HG03039 (cell line): ENCODE measurements around the gene ZNF747.
"Not testable (repeated sequence)": the region's sequence is repeated elsewhere in the genome, so short reads cannot be mapped to it uniquely, and the experiment has no call there.

Source experiments
- ATAC-seq: cut with Tn5 transposase; IDR thresholded peaks from one replicate; pipeline ENCODE4 v1.9.1; 2021; ENCODE audit warnings: mild to moderate bottlenecking, moderate library complexity; ENCODE audit not compliant: unreplicated experiment

ZNF747 gene

DNA sequence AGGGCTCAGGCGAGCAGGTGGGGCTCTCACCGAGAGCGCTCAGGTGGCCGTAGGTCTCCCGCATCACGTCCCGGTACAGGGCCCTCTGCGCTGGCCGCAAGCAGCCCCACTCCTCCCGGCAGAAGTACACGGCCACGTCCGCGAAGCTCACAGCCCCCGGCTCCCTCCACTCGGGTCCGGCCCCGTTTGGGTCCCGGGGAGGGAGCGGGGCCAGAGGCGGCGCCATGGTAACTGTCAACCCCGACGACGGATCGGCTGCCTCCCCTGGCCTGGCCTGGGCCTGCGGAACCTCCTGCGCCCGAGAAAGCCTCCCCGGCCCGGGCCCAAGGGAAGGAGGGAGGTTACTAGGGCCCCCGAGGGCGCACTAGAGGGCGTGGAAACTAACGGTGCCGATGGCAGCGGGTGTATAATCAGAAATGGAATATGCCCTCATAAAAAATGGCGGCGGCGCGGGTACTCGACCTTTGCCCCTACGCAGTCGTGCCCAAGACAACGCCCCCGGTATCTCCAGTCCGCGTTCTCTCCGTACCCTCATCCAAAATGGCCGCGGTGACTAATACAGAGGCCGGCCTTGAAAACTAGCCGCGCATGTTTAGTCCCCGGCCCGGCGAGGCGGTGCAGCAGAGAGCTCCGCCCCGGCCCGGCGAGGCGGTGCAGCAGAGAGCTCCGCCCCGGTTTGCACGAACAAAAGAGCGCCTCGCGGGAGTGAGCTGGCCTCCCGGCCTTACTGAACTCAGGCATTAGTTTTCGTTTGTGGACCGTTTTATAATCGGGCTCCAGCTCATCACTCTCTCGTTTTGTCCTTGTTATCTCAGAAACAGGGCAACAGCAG is 23.5 kb upstream of the ZNF747 start, which contains the start of gene ZNF764:
Gene ZNF764 (minus strand): TSS at position 418 of the 832 bp plus-strand sequence. CDS start 192 bp downstream, at position 226.
- ATAC-seq: peak; percentile 81

DNA sequence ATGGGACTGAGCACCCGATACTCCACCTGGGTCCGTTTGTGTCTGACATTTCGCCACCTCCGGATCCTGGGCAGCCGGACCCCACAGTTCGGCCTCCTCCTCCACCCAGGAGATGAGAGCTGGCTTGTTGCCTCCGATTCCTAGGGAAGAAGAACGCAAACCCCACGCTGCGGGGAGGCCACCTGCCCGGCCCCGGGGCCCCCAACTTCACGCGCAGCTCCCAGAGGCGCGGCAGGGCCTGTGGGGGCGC is 23.0 kb upstream of the ZNF747 start:
- ATAC-seq: peak; percentile 2

DNA sequence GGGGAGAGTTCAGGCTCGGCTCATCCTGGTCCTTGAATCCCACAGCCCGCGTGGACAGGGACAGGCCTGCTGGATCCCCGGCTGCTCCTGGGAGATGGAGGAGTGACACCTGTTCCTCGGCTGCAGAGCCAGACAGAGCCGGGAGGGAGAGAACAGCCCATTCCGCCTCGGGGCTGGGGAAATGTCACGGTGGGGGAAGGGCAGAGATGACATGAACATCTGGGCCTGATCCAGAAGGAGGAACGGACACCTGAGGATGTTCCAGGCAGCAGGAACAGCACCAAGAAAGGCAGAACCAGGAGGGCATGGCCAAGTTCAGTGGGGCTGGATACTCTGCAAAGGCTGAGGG is 21.4 kb upstream of the ZNF747 start:
- no peak for ATAC-seq

DNA sequence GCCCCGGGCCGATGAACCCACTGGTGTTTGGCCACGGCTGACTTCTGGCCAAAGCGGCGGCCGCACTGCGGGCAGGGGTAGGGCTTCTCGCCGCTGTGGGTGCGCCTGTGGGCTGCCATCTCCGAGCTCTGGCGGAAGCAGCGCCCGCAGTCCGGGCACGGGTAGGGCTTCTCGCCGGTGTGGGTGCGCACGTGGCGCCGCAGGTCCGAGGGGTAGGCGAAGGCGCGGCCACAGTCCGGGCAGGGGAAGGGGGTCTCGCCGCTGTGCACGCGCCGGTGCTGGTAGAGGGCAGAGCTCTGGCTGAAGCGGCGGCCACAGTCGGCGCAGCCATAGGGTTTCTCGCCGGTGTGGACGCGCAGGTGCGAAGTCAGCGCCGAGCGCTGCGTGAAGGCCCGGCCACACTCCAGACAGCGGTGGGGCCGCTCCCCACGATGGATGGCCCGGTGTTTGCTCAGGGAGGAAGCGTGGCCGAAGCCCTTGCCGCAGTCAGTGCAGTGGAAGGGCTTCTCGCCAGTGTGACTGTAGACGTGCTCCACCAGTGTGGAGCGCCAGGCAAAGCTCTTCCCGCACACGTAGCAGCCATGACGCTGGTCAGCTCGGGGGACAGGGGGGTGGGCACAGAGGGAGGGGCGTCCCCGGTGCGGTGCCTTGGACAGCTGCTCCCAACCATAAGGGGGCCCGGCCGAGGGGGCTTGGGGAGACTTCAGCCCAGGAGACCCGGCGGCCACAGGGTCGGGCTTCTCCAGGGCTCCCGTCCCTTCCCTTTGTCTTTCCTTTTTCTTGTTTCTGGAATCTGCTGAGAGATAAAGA is 20.9 kb upstream of the ZNF747 start:
- ATAC-seq: no peak

DNA sequence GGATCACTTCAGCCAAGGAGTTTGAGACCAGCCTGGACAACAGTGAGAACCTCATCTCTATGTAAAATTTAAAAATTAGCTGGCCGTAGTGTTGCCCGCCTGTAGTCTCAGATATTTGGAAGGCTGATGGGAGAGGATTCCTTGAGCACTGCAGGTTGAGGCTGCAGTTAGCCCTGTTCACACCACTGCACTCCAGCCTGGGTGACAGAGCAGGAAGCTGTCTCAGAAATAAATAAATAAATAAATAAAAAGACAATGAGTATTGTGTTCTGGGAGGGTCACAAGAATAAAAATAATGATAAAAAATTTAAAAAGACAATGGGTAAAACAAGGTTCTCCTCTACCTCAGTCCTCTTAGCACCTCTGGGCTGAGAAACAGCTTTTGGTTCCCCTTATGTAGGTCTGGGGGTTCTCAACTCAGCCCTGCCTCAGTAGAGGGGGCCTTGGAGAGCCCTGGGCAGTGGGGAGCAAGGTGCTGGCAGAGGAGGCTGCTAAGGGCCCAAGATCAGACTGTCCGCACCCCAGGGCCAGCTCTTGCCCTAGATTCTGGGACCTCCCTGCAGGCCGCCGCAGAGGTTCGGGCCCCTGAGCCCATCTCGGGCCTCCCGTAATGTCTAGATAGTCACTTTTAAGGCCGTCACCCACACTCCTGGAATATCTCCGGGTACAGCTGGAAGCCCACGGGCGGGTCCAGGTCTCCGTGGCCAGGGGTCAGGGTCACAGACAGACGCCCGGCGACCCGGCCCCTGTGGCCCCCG is 20.1 kb upstream of the ZNF747 start:
- ATAC-seq: no peak

DNA sequence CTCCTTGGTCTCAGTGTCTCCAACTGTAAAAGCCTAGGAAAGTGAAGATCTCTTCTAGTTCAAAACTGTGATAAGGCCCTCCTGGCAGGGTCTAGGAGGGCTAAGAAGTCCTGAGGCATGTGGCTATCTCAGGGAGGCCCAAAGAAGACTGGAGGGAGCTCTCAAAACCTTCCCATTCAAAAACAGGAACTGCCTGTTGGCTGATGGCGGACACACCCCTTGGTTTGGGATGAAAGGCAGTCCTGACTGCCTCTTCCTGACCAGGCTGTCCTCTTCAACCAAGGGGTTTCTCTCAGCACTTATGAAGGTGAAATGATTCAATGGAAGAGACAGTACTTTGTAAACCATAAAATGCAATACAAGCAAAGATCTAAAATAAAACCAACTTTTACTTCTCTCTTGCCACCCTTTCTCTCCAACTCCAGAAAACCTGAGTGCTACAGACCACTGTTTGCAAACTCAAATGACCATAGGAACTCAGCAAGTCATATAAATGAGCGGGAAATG is 18.8 kb upstream of the ZNF747 start:
- ATAC-seq: no peak

DNA sequence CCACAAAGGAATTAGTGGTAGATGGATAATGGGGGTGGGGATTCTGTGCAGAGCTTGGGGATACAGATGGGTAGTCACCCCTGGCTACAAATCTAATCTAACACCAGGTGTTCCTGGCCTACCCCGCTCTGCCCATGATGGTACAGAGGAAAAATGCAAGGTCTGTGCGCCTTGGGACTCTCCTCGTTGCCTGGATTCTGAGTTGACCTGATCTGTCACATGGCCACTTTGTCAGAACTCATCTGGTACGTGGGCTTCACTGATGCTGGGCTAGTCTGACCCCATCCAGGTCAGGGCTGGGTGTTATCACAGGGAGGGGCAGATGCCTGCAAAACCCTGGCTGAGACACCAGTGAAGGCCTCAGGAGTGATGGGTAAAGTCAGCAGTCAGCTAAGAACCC is 18.3 kb upstream of the ZNF747 start:
- ATAC-seq: no peak

DNA sequence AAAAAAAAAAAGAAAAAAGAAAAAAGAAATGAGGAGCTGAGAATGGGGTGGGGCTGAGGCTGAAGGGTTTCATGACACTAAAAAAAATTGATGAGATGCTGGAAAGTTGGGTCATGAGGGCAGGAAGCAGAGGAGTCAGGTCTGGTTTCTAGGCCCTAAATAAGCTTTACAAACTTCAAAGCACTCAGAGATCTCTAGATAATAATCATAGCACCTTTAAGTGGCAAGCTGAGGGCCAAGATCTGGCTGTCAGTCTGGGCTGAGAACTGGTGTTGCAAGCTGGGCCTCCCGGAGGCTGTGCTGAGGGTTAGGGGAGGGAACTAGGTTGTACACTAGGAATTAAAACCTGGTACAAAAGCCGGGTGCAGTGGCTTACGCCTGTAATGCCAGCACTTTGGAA is 17.1 kb upstream of the ZNF747 start:
- ATAC-seq: no peak

DNA sequence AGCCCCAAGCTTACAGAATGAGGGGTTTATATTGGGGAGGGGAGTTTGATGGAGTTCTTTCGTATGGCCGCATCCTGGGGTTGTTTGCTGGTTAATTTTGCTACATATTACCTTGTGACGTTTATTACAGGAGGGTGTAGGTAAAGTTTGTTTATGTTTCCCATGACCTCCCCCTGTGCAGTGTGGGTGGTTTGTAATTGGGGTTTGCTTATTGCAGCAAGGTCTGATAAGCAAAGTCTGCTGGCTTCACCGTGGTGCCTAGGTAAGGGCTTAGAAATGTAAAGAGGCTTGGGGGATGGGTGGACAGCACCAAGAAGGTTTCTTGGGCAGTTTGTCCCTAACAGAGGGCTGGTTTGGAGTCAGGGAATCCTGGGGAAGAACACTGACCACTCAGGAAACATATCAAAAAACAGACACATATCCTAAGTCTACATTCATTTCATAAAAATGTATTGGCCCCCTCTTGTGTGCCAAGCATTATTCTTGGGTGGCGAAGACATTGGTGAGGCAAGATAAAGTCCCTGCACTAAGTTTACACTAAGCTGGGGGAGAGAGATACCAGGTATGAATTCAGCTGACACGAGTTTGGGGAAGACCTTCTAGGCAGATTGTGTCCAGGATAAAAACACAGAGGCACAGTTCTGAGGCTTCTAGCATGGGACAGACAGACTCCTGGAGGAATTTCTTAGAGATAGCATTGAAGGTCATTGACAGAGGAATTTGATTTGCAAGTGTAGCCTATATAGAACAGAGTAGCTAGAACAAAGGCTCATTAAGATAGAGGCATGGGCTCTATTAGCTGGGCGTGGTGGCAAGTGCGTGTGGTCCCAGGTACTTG is 14.0 kb upstream of the ZNF747 start:
- ATAC-seq: no peak

DNA sequence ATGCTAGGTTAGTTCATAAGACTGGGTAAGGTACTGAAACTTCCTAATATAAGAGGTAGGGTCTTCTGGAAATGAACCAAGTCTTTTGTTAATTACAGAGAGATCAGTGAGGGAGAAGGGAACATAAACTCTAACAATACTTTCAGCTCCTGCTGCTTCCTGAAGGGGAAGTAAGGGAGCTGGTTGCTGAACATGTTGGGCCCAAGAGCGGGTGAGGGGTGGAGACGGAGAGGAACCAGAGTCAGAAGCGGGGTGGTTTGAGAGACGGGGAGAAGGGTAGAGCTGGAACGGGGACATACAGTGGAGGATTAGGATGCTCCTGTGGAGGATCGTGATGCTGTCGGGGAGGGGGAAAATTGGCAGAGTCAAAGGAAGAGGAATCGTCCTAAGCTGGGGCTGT is 11.5 kb upstream of the ZNF747 start:
- no peak for ATAC-seq

DNA sequence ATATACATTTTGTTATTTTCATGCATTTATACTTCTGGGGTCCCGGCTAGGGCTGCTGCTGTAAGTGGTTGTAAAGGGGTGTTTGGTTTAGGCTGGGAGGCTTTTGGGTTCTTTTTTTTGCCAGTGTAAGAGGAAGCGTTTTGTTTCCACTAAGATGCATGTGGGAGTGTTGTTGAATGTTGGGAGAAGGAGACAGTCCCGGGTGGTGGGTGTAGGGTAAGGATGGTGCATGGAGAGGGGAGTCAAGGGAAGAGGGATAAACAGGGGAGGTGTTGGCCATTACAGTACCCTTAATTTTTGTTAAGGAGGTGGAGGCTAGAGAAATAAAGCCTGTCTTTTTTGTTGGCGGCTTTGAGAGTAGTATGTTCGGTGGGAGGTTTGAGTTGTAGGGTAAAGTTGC is 8.4 kb upstream of the ZNF747 start:
- no peak for ATAC-seq

DNA sequence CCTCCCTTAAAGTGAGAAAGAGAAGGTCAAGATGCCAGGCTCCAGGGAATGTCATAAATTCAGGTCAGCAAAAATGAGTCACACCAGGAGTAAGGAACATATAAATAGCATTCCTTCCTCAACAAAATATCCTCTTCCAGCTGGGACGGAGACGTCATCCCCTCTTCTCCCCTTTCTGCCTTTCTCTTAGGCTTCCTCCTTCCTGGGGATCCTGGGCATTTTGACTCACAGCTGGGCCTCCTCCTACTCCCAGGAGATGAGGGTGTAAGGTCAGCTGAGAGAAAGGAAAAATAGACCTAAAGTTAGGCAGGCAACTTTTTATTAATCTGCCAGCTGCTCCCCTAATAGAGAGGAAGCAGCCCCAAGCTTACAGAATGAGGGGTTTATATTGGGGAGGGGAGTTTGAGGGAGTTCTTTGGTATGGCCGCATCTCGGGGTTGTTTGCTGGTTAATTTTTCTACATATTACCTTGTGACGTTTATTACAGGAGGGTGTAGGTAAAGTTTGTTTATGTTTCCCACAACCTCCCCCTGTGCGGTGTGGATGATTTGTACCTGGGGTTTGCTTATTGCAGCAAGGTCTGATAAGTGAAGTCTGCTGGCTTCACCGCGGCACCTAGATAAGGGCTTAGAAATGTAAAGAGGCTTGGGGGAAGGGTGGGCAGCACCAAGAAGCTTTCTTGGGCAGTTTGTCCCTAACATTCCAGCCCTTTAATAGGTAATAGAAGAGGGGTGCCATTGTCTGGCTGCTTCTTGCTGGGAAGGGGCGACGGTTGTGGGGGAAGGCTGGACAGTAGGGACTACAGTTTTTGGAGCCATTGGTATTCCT is 7.1 kb upstream of the ZNF747 start:
- no peak for ATAC-seq

DNA sequence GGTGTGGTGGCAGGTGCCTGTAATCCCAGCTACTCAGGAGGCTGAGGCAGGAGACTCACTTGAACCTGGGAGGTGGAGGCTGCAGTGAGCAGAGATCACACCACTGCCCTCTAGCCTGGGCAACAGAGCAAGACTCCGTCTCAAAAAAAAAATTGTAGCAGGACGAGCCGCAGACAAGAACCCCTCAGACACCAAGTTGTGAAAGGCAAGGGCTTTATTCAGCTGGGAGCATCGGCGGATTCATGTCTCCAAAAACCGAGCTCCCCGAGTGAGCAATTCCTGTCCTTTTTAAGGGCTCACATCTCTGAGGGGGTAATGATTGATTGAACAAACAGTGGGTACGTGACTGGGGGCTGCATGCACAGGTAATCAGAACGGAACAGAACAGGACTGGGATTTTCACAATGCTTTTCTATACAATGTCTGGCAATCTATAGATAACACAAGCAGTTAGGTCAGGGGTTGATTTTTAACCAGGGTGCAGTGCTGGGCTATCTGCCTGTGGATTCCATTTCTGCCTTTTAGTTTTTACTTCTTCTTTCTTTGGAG is 6.3 kb upstream of the ZNF747 start:
- ATAC-seq: not testable (repeated sequence)

DNA sequence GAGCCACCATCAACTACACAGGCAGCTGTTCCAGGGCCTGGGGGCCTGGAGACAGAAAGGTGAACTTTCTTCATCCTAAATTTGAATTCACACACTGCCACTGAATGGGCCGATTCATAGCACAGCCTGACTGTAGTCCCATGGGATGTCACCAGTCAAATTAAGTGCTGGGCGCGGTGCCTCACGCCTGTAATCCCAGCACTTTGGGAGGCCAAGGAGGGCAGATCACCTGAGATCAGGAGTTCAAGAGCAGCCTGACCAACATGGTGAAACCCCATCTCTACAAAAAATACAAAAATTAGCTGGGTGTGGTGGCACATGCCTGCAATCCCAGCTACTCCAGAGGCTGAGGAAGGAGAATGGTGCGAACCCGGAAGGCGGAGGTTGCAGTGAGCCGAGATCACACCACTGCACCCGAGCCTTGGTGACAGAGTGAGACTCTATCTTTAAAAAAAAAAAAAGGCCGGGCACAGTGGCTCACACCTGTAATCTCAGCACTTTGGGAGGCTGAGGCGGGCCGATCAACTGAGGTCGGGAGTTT is 5.4 kb upstream of the ZNF747 start:
- ATAC-seq: not testable (repeated sequence)

DNA sequence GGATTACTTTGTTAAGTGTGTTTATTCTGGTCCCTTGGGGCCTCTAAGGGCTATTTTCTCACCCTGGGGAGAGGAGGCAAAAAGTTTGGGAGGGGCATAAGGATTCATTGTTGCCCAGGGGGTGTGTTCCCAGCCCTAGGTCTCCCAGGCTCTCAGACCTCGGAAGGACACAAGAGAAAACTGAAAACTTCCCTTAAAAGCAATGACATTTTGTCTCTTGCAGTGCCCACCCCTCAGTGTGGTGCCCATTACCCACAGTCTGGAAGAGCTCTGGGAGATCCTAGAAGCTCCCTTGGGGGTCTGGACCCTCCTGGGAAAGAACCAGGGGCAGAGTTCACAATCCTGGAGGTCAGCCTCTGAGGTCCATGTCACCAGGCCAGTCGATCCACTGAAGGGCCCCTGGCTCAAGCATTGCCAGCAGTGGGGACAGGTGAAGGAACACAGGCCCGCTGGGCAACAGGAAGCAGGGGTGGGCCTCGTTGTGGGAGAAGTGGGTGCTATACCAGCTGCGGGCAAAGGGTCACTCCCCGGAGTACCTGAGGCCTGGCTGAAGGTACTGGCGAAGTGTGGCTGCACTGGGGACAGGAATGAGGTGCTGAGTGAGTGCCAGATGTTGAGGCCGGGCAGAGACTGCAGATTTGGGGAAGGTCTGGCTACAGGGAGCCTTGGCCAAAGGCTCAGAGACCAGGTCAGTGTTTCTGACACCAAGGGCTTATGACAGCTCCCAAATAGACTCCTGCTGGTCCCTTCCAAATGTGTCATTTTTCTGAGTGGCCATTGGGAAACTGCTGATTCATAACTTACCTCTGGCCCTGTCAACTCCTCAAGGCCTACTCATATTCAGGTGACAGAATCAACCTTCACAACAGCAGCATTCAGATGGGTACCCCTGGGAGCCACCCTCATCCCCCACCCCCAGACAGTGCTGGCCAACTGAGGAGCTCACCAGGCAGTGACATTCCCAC is 4.6 kb upstream of the ZNF747 start:
- no peak for ATAC-seq

DNA sequence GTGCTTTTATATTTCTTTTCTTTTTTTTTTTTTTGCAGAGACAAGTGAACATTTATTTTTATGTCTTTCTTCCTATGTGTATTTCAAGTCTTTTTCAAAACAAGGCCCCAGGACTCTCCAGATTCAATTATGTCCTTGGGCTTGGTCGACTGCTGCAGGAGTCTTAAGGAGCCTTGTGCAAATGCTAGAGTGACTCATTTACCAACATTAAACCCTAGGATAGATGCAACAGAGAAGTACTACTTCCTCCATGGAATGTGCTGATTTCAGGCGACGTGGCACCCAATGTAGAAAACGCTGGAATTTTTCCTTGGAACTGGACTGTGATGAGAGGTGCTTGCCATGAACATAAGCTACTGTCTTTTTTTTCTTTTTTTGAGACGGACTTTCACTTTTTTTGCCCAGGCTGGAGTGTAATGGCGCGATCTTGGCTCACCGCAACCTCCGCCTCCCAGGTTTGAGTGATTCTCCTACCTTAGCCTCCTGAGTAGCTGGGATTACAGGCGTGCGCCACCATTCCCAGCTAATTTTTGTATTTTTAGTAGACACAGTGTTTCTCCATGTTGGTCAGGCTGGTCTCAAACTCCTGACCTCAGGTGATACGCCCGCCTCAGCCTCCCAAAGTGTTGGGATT is 1.9 kb upstream of the ZNF747 start:
- not testable (repeated sequence) for ATAC-seq

DNA sequence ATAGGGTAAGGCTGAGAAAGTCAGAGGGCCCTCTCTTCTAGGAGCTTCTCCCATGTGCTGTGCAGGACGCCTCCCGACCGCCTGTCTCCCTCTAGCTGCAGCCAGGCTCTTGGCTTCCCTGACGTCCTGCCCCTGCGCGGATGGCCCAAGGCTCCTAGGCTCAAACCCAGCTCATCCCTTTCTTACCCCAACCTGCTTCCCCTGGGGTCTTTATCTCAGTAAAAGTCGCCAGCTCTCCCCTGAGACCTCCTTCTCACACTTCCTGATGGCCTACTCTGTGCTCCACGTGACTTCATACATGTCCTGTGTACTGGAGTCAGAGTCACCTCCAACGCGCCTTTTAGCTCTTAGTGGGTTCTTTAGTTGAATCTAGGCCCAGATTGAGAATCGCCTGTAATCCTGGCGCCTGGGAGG is 1.1 kb upstream of the ZNF747 start:
- ATAC-seq: no peak
